Fibroblast of skin of right quadriceps (primary cell): ENCODE data around the gene CADPS.

Source experiments
- DNase-seq: peaks from one replicate; pipeline ENCODE4 v3.0.0-alpha.2; 2013

Gene CADPS

GRCh38 chr3:62805580-62806277 lies 69.5 kb downstream of the CADPS start:
- DNase-seq, result no peak

DNA sequence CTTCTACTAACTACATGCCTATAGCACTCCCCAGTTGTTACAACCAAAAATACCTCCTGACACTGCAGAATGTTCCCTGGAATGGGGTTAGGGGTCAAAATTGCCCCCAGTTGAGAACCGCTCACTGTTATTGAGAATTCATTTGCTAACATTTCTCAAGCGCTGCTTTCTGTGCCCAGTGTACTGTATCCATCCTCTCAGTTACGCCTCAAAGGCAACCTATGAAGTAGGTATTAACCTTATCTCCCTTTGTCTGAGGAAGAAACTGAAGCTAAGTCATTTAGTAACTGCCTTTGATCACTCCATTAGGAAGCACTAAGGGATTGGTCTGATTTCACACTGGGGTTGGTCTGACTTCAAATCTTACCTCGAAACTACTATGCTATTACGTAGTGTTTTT lies 70.1 kb downstream of the CADPS start:
- no peak for DNase-seq

GRCh38 chr3:62803276-62803675 lies 71.9 kb downstream of the CADPS start:
- no peak for DNase-seq

GRCh38 chr3:62798000-62798399 lies 77.2 kb downstream of the CADPS start:
- no peak for DNase-seq

GRCh38 chr3:62797132-62797531 lies 78.1 kb downstream of the CADPS start:
- no peak for DNase-seq

DNA sequence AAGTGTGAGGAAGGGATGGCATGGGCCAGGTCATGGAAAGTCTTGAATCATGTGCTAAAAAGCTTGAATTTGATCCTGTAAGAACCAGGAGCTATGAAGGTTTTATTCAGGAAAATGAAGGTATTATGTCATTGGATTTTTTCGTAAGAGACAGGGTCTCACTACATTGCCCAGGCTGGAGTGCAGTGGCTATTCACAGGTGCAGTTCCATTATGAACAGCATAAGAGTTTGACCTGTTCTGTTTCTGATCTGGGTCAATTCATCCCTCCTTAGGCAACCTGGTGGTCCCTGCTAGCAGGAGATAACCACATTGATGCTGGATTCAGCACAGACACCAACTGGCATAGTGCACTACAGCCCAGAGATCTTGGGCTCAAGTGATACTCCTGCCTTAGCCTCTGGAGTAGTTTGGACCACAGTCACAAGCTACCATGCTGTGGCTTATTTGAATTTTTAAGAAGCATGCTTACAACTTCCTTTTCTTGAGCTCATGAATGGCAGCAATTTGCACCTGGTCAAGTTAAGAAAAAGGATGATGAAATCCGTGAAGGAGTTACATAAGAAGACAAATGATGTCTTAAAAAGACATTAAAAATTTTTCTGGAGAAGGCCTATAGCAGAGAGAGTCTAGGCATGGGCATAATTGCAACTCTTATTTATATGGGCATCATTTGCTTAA lies 79.1 kb downstream of the CADPS start:
- no peak for DNase-seq

DNA sequence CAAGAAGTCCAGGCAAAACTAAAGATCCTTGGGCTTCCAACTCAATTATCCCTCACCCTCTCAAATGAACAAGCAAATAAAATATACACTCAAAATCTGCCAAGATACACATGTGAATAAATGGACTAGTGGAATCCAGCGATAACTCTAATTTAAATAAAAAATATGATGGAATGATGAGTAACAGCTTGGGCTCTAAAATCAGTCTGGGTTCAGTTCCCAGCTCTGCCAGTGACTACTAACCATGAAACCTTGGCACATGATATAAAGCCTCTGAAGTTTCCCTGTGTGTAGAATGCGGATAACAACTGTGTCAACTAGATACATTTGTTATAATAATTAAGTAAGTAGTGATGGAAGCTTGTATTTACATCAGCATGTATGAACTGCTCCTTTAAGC lies 81.3 kb downstream of the CADPS start:
- DNase-seq, result peak; percentile 28

DNA sequence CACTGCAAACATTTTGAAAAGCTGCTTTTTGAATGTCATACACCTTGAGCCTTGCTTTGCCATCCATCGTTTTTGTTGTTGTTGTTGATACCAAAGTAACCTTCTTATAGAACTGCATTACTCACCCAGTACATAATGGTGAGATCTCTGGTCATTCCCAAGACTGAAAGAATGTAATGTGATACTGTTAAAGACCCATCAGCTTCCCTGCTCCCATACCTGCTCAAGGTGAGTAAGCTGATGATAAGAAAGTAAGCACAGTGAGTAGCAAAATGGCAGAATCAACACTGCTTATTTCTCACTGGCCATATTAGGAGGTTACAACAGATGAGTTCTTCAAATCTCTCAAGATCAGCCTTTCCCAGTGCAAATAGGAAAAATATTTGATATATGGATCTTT lies 89.8 kb downstream of the CADPS start:
- DNase-seq, result no peak

DNA sequence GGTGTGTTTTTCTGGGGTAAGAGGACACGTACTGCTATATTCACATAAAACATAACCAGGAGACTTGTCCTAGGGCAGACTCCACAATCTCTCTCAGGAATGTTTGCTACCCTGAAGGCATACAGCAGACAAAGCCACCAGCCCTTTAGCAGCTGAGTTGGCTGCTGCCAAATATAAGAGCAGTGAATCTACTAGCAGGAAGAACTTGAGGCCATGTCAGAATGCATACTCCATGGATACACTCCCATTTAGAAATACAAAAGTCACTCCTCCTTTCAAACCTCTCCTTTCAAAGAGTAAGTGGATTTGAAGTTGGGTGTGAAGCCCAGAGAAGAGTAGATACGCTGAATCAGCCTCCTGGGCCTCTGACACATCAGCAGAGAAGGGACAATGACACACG lies 94.1 kb downstream of the CADPS start:
- DNase-seq, result no peak

DNA sequence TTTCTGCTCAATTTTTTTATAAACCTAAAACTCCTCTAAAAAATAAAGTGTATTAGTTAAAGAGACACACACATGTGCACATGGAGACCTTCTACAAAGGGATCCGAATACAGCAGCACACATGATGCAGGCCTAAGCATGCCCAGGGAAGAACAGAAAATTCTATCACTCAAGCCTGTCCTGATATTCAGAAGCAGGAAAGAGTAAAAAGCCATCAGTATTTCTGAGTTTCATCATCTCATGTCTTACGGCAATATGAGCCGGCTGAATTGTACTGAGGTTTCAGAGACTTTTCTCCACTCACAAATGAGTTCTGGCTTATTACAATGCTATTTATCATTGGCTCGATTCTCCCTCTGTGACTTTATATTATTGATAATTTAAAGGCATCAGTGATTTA lies 97.5 kb downstream of the CADPS start:
- DNase-seq, result no peak

DNA sequence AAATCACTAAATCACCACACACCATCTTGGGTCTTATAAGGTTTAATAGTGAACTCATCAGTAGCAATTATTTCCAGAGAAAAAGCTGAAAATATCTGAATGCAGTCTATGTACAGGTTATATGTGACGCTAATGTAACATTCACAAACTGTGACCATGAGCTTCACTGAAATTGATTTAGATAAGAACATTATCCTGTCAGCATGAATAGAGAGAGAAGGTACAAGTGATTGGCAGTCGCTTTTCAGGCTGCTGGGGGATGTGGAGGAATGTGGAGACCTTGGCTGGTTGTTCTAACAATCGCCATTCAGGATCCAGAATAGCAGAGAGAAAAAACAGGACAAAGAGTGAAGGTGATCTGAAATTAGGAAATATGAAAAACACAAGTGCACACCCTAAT lies 98.1 kb downstream of the CADPS start:
- no peak for DNase-seq

- DNase-seq, result peak; percentile 32
Measured at GRCh38 chr3:62774221-62774620, 101.0 kb downstream of the CADPS start.

- DNase-seq, result no peak
Measured at GRCh38 chr3:62771331-62772072, 103.7 kb downstream of the CADPS start.

- no peak for DNase-seq
Measured at GRCh38 chr3:62768896-62769295, 106.3 kb downstream of the CADPS start.

DNA sequence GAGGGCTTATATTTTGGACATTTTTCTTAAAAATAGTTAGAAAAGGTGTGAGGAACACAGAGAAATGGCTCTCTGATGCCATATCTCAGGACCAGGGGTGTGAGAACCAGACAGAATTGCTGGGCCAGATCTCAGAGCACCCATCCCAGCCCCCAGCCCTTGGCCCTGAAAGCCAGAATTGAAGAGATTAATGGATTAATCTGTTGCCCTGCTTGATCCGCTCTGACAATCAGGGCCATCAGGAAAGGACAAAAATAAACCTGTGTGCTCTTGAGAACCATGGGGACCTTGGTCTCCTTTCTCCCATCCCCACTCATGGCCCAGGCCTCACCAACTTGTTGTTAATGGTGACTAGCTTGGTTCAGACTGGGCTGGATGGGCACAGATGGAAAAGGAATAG lies 113.5 kb downstream of the CADPS start:
- DNase-seq, result no peak

- no peak for DNase-seq
Measured at GRCh38 chr3:62761311-62761710, 113.9 kb downstream of the CADPS start.

DNA sequence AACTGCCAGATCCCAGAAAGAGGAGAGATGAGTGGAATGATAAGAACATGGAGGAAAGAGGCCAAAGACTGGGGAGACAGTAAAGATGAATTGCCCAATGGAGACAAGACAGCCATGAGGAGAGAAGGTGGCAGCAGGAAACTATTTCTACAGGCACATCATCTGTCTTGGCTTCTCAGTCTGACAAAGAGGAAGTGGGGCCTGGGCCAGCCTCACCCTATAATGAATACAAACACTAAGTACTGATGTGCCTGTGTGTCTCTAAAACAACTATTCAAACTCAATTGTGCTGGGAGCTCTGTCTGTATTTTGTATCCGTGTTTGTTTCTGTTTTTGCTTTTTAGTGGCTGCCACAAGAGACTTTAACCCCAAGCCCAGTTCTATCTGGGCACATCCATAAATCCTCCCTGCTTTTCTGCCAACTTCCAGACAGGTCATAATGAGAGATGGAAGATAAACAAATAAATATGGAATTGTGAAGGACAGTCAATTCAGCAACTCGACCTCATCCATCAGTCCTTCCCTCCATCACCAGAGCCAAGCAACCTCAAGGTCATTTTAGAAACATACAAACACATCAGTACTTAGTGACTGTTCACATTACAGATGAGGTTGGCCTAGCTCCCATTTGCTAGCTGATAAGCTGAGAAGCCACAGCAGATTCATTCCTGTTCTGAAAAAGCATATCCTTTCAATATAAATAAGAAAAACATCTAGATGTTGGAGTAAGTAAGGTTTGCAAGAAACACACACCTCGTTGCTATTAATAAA lies 116.7 kb downstream of the CADPS start:
- DNase-seq, result no peak

GRCh38 chr3:62757045-62757444 lies 118.2 kb downstream of the CADPS start:
- no peak for DNase-seq

DNA sequence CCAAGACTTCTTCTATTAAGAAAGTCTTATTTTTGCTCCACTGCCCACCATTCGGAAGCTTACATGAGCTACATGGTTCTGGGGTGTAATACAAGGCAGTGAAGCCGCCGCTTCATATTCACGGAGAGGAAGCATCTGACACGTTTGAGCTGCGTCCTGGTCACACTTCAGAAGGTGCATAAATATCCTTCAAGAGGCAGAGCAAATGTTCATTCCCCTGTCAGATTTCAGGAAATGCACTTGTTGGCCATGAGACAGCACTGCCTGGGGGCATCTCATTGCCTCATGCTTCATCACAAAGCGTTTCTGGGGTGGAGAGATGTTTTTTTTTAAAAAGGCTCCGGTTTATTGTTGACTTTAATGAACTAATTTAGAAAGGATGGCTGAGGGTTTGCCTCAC lies 119.9 kb downstream of the CADPS start:
- DNase-seq, result no peak

DNA sequence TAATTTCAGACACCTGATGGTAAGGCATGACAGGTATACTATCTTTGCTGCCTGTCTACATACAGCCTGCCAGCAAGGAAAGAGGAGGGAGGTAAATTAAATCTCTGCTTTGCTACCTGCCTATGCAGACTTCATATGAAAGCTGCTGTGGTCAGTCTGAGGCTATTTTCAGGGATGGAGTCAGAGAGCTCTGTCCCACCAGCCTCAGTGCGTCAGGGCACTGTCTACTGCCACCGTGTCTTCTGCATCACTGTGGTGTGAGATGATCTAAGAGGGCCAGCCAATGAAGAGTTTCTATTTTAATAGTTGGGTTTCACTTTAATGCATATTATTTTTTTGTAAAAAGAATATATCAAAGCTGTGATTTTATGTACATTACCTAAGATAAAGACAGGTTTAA lies 125.6 kb downstream of the CADPS start:
- DNase-seq, result no peak

DNA sequence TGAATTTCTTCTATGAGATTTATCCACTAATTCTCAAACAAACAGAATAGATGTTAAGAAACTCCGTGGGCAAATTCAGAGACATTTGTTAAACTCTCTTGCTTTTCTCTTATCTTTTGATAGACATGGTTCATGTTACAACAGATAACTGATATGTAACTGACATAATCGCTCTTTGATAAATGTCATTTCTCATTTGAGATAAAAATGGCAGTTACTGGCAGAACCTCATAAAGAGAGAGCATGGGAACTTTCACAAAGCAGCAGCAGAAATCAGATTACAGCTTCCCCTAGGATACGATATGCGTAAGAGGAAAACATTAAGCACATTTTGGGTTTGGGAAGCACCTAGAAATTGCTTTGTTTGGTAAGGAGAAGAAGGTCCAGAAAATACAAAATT lies 126.1 kb downstream of the CADPS start:
- no peak for DNase-seq

DNA sequence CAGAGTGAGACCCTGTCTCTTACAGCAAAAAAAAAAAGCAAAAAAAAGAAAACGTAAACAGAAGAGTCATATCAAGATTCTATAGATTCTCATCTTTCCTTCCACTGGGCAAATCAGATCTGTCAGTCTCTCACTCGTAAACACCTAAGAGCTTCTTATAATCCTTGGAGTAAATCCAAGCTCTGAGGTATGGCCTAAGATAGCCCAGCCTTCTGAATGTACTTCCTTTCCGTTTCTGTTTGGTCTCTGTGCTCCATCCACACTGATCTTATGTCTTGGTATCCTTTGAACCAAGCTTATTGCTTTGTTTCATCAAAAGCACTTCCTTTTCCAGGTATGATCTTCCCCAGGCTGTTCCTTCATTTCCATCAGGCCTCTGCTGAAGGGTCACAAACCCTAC lies 137.8 kb downstream of the CADPS start:
- no peak for DNase-seq

DNA sequence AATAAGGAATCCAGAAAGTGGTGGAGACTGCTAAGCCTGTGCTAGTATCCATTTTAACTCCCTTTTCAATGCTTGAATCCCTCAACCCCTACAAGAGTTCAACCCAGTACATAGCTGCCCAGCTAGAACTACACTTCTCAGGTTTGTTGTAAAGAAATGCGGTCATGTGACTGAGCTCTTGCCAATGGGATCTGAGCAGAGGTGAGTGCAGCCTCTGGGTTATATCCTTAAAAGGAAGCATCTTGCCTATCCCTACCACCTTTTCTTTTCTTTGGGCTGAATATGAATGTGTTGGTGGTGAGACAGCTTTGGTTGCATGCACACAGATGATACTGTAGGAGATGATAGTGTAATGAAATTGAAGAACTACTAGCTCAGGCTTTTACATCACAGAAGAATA lies 139.7 kb downstream of the CADPS start:
- no peak for DNase-seq
